HG03378 (cell line): ENCODE data around the gene SASH1.
"Not testable (repeated sequence)": the region's sequence is repeated elsewhere in the genome, so short reads cannot be mapped to it uniquely, and the experiment has no call there.

Experiments
- ATAC-seq: cut with Tn5 transposase; IDR thresholded peaks from one replicate; pipeline ENCODE4 v1.9.1; 2021; ENCODE audit warnings: mild to moderate bottlenecking, moderate library complexity; ENCODE audit not compliant: unreplicated experiment

SASH1 gene

DNA sequence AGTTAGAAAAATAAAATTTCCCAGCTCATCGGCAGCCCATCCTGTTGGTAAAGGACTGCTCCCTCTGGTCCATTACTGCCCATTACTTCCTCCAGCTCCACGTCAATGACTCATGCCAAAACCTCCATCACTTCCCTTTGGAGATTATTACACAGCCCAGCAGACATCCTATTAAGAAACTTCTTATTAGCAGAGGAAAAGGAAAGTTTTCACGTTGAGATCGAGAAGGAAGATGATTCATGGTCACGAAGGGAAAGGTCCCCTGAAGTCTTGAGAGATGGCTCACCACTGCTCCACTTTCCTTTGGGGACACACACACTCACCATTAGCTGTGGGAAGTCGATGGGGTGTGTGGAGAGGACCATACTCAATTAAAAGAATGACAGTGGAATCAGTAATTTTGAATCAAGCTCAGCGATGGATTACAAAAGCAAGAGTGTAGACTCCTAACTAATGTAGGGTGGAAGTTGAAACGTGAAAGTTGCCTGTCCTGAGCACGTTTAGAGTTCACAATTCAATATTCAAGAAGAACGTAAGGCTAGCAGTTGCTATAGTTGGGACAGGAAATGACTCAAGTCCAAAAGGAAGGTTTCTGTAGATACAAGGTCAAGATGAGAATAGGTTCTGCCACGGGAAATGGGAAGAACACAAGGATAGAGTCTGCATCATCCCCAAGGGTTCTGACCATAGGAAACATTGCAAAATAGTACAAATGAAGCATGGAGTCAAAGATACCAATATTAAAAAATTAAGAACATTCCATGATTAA is 21.6 kb downstream of the SASH1 start:
- ATAC-seq, result no peak

DNA sequence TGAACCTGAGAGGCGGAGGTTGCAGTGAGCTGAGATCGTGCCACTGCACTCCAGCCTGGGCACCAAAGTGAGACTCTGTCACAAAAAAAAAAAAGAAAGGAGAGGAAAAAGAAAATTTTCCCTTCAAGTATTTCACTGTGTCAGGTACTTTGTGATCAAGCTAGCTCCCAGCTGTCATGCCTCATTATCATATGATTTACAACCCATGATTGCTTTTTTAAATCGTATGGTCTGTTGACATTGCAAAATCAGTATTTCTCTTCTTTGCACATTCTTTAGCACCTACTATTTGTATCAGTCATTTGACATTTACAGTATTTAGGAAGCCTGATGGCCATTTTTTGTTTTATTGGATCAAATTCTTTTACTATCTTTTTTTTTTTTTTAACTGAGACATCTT is 22.4 kb downstream of the SASH1 start:
- ATAC-seq, result no peak

DNA sequence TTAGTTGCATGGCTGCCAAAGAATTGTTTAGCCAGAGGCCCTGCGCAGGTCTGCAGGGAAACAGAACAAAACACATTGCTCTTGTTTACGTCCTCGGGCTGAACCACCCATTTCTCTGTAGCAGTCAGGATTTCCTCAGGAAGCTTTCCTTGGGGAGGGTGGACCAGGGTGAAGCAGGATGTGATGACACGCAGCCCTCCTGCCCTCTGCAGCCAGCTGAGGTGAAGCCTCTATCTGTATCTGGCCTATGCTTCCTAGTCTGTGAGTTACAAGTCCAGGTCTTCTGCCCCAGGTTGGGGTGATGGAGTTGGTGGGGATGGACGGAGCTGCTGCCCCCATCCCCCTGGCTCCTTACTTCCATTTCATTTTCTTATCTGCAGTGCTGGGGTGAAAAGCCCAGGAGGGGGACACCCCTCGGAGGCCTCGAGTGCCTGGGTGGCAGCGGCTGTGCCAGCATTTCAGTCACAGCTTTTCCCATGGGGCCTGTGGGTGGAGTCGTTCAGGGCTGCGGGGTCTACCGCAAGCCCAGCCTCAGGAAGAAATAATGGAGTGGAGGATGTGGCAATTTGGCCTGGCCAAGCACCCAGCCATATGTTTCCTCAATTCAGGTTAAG is 24.9 kb downstream of the SASH1 start:
- ATAC-seq, result peak; percentile 52

DNA sequence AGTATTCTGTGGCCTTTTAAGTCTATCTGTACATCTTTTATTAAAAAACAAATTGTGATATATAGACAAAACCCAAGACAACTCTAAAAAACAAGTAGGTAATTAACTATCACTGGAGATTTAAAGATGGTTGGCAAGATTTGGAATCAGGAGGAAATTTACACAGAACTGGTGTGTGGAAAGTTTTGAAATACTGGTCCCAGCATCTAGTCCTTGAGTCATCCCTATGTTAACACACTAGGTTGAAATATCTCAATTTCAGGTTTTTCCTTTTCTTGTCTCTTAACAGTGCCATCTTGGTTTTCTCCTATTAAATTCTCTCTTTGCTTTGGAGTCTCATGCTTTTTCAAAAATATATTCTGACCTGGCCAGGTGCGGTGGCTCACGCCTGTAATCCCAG is 27.5 kb downstream of the SASH1 start:
- ATAC-seq, result no peak

DNA sequence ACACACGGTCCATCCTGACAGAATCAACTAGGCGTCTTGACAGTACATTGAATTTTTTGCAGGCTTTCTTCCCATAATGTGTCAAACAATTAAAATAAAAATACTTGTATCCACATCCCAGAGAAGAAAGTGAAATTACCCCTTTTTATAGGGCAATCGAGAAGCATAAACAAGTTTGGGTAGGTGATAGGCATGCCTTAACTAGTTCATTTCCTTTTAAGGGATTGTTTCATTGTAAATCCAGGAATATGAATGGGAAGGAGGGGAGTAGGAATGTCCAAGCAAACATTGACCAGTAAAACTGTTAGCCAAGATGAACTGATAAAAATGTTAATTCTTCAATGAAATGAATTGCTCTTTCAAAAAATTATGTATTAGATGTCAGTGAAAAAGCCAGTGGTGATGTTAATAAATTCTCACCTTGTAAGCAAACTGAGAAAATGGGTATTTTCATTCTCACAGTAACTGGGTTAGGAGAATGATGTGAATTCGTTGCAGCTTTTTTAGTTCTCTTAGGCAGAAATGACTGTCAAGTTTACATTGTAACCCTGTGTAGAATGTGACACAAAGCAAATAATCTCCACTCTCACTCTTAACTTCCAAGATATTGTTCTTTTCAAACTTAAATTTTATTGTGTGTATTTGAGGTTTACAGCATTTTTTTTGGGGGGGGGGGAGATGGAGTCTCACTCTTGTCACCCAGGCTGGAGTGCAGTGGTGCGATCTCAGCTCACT is 31.6 kb downstream of the SASH1 start:
- ATAC-seq, result no peak

DNA sequence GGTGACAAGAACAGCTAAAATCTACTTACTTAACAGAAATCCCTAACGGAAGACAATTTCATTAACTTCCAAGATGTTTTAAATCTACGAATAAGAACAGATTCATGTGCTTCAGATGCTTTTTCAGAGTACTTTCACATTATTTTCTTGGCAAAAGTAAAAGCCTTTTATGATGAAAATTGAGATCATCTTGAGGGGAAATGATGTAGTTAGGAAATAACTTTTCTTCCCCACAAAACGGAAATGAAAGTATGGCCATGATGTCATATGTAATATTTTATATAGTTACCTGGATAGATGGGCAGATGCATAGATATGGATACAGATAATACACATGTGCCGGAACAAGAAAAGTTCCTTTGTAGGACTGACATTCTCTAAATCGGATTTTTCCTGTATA is 32.8 kb downstream of the SASH1 start:
- ATAC-seq, result no peak

DNA sequence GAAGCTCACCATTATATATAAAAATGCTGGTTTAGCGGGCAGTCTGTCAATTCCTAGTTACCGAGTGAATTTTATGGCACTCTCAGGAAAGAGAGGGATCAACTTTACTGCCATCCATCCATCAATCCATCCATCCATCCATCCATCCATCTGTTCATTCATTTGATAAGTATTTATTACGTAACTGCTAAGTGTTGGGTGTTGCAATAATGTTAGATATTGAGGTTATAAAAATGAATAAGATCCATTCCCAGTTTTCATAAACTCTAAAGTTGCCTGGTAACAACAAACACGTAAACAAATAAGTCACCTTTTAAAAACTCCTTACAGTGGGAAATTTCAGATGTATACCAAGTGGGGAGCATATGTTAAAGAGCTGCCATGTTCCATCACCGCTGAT is 36.8 kb downstream of the SASH1 start:
- ATAC-seq, result no peak

DNA sequence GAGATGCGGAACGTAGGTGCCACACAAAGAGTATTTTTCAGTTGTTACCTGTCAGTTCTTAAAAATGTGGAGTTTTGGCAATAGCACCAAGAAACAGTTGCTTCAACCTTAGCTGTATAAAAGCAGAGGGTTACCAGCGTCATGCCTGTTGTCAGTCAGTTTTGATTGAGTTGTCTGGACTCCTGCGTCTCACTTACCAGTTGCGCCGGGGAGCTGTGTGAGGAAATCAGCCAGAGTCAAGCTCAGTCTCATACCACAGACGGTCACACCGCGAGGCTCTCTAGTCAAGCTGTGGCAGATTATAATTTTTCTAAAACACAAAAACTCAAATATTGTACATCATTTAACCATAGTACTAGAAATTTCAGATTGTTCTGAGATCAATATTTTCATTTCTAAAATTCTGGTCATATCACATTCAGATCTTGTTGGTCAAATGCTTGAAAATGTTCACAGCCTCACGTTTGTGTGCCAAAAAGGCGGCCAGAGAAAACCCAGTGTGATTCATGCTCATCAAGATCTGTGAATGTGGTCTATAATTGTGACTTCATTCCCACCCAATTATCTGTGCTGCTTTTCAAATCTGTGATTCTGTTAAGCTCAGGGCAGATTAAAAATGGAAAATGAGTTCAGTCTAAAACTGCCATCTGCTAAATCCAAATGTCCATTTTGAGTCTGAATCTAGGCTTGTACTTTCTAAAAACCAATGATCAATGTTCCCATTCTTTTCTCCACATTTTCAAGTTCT is 37.5 kb downstream of the SASH1 start:
- no peak for ATAC-seq

DNA sequence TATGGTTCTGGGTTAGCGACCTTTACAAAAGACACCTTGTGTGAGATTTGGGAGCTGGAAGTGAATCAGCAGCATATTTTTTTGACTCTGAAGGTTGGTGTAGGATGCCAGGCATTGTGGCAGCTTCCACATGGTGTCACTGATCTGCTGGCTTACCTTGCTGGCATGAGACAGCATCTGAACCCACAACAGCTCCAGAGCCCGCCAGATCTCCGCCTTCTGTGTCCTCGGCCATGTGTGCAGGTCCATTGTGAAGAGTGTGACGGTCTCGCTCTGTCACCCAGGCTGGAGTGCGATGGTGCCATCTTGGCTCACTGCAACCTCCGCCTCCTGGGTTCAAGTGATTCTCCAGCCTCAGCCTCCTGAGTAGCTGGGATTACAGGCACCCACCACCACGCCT is 39.4 kb downstream of the SASH1 start:
- not testable (repeated sequence) for ATAC-seq

DNA sequence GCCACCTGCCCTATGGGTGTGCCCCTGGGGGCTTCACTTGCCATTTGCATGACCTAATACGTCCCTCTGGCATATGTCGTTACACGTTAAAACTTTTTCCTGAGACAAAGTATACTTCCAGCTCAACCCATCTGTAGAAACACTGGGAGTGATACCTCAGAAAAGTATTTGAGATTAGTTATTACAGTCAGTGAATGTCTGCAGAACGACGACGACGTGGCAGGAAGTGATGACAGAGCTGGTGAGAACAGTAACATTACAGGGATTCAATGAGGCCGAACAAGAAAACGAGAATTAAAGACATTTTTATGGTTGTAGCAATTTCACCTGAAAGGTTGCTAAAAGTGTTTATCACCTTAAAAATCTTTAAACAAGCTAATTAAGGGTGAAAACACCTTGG is 40.2 kb downstream of the SASH1 start:
- no peak for ATAC-seq

DNA sequence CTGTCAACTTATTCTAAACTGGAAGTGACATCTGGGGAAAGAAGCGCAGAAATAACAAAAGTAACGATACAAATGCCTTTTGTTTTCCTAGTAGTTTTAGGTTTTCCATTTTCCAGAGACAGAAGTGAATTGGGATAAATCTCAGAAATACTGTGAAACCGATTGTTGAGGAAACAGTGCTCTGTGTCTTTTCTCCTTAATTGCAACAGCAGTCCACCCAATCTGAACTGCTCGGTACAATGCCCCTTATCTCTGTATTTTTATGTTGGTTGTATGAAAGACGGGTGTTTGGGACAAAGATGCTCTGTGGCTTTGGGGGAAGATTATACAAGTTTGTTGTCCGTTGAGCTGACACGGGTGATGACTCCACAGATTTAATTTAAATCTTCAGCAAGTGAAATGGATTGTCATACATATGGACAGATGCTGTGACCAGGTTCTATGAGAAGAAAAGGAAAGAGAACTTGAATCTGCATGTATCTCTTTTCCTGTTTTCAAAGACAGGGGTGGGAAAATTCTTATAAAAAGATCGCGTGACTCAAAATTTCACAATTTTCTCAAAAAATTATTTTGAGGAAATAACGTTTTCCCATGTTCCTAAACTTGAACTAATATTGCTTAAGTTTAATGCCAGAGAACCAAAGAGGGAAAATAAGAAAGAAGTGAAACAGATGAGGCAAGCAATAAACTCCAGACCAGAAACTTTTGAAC is 41.2 kb downstream of the SASH1 start:
- ATAC-seq, result no peak

DNA sequence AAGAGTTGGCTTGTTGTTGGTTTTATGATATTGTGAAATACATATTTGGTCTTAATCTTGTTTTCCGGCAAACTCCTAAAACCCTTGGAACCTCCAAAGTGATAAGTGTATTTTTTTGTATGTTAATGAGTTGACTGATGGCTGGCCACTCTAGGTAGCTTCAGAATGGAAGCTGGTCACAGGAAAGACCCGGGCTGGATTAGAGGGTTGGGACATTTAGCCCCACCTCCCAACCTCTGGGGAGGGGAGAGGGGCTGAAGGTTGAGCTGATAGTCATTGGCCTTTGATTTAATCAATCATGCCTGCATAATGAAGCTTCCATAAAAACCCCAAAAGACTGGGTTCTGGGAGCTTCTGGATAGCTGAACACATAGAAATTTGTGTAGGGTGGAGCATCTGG is 42.7 kb downstream of the SASH1 start:
- no peak for ATAC-seq

DNA sequence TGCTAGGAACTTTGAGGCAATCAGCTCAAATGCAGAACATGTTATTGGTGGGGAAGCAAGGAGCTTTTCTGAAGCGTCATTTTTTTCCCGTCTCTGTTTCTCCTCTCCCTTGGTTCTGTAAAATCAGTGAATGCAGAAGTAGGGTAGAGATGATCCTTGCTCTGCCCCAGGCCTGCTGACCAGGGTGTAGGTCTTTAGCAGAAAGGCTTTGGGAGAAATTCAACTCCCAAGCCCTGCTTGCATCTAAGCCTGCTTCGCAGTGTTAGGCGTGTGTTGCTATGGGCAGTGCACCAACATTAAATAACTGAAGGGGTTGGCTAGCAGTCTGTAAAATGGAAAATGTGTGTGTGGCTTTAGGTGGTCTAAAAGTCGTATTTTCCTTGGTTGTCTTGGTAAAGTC is 45.9 kb downstream of the SASH1 start:
- no peak for ATAC-seq

DNA sequence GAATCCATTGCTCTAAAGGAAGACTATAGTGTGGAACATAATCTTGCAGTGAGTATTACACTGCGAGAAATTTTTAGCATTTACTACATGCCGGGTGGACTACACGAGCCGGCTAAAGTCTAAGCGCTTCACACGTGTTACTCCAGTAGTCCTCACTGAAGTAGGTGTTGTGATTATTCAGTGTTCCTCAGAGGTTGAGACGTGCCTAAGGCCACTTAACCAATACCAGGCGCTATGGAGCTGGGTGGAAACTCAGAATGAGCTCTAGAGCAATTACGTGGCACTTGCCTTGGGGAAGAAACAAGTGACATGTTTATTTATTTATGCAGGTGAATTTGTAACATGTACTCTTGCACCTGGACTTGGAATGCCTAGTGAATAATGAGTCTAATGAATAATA is 46.4 kb downstream of the SASH1 start:
- ATAC-seq, result no peak

DNA sequence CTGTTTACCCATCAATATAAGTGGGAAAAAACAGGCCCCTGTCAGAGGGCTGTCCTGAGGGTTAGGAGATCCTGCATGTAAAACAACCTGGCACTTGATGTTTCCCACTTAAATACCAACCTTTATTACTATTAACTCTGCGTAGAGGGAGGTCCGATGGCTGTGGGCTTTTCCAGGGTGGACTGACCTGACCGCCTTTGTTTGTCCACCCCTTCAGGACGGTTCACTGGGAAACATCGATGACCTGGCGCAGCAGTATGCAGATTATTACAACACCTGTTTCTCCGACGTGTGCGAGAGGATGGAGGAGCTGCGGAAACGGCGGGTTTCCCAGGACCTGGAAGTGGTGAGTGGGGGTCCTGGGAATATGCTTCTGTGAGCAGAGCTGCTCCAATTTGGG is 47.3 kb downstream of the SASH1 start:
- ATAC-seq, result no peak

DNA sequence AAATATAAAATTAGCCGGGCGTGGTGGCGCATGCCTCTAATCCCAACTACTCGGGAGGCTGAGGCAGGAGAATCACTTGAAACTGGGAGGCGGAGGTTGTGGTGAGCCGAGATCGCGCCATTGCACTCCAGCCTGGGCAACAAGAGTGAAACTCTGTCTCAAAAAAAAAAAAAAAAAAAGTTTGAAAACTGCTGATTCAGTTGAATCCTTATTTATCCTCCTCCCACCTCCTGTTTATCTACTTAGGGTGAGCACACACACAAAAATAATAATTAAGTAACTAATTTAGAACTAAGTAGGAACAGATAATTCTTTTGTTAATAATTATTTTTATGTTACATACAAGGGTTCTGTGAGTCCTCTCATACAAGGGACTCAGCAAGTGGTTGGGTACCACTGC is 49.5 kb downstream of the SASH1 start:
- ATAC-seq, result not testable (repeated sequence)

DNA sequence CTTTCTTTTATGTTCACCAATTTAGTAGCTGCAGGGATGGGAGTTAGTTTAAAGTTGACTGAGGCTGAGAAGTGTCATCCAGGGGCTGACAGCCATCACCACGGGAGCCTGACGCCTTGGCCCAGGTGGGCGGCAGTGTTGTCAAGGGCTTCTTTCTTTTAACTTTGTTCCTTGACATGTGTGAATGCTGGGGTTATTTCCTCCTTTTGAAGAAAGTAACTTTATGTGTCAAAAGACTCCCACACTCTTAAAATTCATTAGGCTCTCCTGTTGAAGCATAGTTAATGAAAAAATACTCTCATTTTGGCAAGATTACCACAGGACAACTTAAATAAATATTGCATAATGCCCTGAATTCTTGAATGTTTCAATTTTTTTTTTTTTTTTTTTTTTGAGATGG is 50.0 kb downstream of the SASH1 start:
- no peak for ATAC-seq

DNA sequence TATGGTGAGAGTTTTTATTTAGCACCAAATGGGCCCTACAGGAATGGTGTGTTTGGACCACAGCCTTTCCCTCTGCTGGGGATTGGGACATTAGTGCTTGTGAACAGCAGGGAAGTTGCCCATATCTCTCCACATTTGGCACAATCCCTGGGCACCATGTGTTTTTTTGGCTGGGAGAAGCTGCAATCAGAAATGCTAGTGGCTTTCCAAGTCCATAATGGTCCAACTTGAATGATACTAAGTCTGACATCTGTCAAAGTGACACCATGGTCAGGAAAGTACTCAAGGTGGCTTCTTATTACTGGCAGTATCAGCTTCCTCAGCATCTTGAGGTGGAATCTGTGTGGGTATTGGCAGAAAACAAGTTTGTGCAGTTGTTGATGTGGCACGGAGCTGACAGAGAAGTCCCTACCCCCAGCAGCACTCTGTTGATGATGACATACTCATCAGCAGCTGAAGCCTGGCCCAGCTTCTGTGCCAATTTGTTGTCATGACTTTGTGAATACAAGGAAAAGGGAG is 53.0 kb downstream of the SASH1 start:
- ATAC-seq, result no peak

DNA sequence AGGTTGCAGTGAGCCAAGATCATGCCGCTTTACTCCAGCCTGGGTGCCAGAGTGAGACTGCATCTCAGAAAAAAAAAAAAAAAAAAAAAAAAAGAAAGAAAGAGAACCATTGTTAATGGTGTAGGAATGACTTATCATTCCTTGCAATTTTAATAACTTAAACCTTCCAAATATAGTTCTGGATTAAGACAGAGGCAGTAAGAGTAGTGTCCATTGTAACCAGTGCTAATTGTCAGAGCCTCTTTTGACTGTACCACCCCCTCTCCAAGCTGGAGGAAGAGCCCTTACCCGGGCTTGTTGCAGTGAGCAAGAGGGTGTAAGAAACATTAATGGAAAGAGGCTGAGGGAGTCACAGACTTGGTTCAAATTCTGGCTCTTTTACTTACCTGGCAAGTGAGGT is 53.8 kb downstream of the SASH1 start:
- no peak for ATAC-seq

DNA sequence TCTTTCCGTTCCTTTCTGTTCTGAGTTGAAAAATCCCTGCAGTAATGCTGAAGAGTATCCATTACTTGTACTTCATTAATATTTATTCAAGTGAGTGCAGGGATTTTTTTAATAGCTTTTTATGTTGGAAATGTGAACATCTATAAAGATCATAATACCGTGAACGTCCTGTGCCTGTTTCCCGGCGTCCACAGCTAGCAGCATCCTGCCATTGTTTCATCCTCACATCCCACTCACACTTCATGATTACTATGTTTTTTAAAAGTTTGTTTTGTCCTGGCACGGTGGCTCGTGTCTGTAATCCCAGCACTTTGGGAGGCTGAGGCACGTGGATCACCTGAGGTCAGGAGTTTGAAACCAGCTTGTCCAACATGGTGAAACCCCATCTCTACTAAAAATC is 54.3 kb downstream of the SASH1 start:
- no peak for ATAC-seq

DNA sequence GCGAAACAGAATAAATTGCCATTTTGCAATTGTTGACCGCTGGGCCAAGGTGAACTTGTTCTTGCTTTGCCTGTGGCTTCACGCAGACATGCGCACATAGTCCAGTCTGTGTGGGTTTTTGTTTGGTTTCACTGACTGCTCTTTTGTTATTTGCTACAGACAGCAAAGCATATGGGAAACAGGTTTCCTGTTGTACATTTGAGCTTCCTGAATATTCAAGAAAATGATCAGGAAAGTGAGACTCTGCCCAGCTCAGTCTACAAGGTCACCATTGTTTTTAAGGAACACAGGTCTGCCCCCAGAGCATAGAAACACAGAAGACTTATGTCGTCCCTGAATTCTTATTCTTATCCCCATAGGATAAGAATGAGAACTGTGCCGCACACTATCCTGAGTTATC is 55.6 kb downstream of the SASH1 start:
- no peak for ATAC-seq
